WI38 (cell line): ENCODE results near the gene TPRG1L.

Source experiments
- H3K4me3 ChIP-seq: 2 replicates; pipeline ENCODE4 v1.5.1; 2011; ENCODE audit warnings: low read depth, mild to moderate bottlenecking, control low read depth, low read length
- TF ChIP-seq, protein P1 (sequence below): IDR thresholded peaks from 2 replicates; pipeline ENCODE4 v1.5.1; 2012; ENCODE audit warnings: low read depth, mild to moderate bottlenecking, control low read depth, low read length

TPRG1L gene

DNA sequence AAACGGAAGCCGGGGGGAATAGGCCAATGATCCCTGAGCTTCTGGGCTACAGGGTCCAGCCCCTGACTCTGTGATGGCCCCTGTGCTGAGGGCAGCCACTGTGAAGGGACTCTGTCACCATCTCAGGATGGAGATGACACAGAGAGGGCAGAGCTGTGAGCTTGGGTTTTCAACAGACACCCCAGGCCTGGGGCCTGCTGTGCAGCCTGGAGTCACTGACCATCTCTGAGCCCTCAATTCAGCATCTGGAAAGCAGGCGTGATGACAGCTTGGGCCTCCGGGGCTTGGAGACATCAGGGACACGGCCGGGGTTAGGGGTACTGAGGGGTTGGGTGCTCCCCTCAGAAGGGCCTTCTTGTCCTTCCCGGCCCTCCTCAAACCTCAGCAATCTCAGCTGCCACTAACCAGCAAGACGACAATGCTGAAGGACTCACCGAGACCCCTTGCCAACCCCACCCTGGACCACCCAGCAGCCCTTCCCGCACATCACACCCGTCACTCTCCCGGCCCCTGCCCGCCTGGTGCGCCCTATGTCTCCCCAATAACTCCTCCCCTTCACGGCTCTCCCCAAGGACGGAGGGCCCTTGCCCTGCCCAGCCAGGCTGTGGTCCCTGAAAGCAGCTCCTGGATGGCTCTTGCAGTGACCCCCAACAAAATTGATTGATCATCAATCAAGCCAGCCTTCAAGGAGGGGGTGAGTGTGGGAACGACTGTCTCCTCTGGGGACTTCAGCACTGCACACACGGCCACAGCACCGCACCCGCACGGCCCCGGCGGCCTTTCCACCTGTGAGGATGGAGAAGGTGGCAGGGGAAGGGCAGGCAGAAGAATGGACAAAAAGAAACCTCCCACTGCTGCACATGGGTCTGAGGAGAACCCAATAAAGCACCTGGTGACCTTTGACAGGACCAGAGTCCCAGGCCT lies 17.8 kb upstream of the TPRG1L start:
- TF ChIP-seq, protein P1, sequence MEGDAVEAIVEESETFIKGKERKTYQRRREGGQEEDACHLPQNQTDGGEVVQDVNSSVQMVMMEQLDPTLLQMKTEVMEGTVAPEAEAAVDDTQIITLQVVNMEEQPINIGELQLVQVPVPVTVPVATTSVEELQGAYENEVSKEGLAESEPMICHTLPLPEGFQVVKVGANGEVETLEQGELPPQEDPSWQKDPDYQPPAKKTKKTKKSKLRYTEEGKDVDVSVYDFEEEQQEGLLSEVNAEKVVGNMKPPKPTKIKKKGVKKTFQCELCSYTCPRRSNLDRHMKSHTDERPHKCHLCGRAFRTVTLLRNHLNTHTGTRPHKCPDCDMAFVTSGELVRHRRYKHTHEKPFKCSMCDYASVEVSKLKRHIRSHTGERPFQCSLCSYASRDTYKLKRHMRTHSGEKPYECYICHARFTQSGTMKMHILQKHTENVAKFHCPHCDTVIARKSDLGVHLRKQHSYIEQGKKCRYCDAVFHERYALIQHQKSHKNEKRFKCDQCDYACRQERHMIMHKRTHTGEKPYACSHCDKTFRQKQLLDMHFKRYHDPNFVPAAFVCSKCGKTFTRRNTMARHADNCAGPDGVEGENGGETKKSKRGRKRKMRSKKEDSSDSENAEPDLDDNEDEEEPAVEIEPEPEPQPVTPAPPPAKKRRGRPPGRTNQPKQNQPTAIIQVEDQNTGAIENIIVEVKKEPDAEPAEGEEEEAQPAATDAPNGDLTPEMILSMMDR = no peak
- no peak overlapping the region for H3K4me3 ChIP-seq

DNA sequence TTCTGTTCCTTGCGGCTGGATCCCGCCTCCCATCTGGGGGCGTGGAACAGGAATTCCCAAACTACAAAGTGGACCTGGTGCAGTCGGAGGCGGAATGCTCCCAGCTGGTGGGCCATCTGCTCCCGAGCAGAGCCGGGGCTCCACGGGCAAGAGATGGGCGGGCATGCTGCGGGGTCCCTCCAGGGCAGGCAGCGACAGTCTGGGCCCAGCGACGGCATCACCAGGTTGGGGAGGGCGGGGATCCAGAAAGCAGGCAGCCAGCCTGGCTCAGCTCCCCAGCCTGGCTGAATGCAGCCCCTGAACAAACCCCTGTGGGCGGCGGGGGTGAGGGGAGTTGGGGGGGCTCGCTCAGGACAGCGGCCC lies 17.1 kb upstream of the TPRG1L start:
- H3K4me3 ChIP-seq = no peak overlapping the region
- TF ChIP-seq, protein P1 = no peak

DNA sequence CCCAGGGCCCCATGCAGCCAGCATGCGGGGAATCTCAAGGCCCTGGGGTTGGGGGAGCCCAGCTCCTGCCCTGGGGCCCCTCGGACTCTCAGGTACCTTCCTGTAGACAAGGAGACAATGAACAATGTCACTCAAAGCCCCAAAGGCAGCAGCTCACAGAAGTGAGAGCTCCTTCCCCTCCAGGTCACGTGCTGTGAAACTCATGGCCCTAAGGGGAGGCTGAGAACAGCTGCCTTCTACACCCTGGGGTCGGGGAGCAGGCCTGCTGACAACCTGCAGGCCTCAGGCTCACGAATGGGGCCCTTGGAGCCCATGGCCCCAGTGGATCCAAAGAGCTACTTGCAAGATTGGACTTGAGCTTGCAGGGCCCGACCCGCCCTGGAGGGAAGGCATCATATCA lies 16.7 kb upstream of the TPRG1L start:
- TF ChIP-seq, protein P1 = no peak

DNA sequence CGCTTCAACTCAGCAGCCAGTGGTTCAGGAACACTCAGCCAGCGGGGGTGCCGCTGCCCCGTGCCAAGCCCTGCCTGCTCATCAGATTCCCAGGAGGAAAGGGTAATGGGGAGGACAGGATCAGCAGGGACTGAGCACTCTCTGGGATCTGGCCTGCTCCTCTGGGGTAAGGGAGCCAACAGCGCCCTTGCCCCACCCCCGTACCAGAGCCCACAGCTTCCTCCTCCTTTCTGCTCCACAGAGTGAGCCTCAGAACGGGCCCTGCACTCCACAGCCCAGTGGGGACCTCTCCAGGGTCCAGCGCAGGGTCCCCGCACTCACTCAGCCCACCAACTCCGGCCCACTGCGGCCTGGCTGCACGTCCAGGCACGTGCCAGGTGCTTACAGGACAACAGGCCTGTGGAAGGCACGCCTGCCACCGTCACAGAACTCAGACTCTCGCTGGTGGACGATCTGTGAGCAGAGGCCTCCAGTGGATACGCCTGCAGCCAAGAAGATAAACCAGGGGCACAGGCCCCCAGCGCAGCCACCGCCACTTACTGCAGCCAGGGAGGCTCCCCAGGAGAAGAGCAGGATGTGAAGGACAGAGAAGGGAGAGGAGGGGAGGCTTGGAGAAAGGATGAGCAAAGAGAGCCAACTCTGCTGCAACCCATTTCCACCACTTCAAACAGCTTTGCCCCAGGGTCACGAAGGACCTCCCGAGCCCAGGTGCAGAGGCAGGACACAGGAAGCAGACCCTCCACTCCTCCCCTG lies 15.6 kb upstream of the TPRG1L start:
- no peak overlapping the region for H3K4me3 ChIP-seq
- TF ChIP-seq, protein P1 = no peak

More for the DNA sequence above, 16.7 kb upstream of the TPRG1L start:
- H3K4me3 ChIP-seq = no peak overlapping the region

DNA sequence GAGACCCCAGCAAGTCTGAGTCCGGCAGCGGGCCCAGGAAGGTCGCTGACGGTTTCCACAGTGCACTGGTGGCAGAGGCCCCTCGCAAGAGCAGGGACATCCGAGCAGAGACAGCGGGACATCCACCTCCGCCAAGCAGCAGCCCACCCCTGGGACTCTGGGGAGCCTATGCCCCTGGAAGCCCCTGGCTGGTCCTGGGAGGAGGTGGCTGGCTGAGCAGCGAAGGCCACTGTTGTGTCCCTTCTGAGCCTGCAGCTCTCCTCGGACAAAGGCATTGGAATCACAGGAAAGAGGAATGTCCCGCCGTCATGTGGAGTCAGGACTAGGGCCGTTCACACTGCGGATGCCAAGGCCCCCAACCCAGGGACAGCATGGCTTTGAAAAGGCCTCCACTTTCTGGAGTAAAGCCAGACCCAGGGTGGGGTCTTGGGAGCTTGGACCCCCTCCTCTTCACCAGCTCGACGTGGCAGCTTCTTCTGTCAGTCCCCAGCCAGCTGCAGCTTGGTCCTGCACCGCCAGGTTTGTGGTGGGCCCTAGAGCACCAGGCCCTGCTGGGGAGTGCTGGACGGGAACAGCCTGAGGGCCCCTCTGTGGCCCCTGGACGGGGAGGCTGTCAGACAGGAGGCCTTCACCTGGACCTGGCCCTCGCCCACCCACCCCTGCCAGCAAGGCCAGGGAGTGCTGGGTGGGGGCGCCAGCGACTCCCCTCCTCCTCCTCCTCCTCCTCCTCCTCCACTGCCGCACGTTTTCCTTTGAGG lies 14.9 kb upstream of the TPRG1L start:
- no peak overlapping the region for H3K4me3 ChIP-seq
- TF ChIP-seq, protein P1 = no peak

DNA sequence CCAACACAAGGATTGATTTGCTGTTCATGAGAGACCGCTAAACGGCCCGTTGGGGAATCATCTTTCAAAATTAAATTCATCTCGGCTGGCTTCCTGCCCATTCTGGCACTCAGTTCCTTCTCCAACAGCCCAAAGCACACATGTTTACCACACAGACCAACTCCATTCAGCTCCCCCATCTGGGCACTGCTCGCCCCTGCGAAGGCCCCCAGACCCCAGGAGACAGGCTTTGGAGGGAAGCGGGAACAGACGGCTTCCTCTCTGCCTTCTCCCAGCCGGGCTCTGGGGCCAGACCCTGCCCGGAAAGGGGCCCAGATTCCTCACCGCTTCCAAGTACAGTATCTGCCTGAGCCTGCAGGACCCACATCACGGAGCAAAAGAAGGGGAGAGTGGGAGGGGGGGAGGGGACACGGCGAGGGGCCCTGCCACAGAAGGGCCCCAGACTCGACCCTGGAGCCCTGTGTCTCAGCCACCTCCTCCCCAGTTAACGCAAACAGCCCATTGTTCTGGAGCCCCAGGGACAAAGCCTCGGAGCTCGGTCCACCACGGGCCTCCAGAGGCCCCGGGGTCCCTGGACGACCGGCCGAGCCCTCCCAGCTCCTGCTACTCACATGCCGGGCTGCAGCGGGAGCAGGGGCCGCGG lies 14.2 kb upstream of the TPRG1L start:
- TF ChIP-seq, protein P1 = no peak
- H3K4me3 ChIP-seq = no peak overlapping the region
